NB4 (cell line): ENCODE measurements around the gene SH3GLB2.
"Not testable (repeated sequence)": the region's sequence is repeated elsewhere in the genome, so short reads cannot be mapped to it uniquely, and the experiment has no call there.

ENCODE experiments used
- DNase-seq: peaks from one replicate; pipeline ENCODE4 v3.0.0; 2010; ENCODE audit warnings: low read depth
- H3K4me3 ChIP-seq: one replicate; pipeline ENCODE4 v1.5.1; 2011; ENCODE audit warnings: mild to moderate bottlenecking, low read depth, low read length, moderate library complexity
- MAX ChIP-seq: IDR thresholded peaks from 2 replicates; pipeline ENCODE4 v1.6.1; 2011; ENCODE audit warnings: low read depth, low read length
- MYC ChIP-seq: IDR thresholded peaks from 2 replicates; pipeline ENCODE4 v1.6.1; 2011; ENCODE audit warnings: low read depth, low read length
- POLR2A ChIP-seq: IDR thresholded peaks from 2 replicates; pipeline ENCODE4 v1.6.1; 2011; ENCODE audit warnings: mild to moderate bottlenecking; ENCODE audit not compliant: insufficient read length; ENCODE audit errors: extremely low read depth

Gene SH3GLB2

GRCh38 chr9:128969491-128969890 lies 58.6 kb downstream of the SH3GLB2 start:
- DNase-seq, result no peak
- no peak overlapping the region for H3K4me3 ChIP-seq
- TF ChIP-seq MAX (no peak), MYC (no peak), POLR2A (no peak)

DNA sequence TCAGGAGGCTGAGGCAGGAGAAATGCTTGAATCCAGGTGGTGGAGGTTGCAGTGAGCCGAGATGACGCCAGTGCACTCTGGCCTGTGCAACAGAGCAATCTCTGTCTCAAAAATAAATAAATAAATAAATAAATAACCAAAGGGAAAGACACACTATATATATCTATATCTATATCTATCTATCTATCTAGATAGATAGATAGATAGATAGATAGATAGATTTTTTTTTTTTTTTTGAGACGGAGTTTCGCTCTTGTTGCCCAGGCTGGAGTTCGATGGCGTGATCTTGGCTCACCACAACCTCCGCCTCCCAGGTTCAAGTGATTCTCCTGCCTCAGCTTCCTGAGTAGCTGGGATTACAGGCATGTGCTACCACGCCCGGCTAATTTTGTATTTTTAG lies 66.7 kb downstream of the SH3GLB2 start:
- not testable (repeated sequence) for H3K4me3 ChIP-seq, DNase-seq
